Measurements from ENCODE around the gene CASZ1.

Gene CASZ1

DNA sequence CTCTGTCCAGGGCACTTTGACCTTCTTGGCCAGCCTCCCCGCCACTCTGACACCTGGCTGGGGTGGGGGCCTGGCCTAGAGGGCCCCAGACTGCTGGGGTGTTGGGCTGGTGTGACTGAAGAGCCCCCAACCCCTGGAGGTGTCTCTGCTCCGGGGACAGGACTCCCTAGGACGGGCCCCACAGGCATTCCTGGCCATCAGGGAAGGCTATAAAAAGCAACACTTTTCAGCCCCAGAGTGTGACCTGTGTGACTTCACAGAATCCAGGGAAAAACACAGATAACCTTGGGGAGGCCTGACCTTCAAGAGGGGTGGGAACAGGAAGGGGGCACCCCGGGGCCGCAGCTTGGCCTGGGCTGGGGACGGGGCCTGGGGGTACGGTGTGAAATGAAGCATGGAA lies 24.0 kb upstream of the CASZ1 start:
- DNase-seq = no peak

DNA sequence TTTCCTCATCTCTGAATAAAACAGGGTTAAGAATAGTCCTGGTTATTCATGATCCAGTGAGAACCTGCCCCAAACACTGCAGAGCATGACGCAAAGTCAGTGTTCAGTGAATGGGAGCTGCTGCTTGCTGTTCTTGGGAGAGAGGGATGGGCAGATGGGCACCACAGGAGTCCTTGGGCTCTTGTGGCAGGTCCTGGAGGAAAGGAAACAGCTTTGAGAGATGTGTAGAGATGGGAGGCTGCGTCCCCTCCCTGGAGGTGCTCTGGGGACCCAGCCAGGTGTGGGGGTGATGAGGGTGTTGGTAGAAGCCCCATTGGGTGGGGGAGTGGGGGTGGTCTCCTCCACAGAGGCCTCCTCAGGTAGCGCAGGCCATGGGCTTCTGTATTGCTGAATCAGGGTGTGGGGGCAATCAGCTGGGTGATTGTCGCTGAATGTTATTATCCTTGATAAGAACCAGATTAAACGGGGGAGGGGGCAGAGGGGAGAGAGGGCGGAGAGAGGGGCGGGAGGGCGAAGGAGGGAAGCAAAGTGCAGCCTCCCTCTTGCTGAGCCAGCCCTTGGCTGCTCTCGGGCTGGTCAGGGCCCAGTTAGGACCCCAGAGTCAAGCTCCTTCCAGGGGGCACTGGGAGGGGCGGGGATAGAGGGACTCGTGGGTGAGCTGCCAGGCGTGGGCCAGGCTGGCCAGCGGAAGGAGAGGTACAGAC lies 22.9 kb upstream of the CASZ1 start:
- no peak for DNase-seq

- no peak for DNase-seq
These were observed 22.1 kb upstream of the CASZ1 start for GRCh38 chr1:10818262-10819197.

DNA sequence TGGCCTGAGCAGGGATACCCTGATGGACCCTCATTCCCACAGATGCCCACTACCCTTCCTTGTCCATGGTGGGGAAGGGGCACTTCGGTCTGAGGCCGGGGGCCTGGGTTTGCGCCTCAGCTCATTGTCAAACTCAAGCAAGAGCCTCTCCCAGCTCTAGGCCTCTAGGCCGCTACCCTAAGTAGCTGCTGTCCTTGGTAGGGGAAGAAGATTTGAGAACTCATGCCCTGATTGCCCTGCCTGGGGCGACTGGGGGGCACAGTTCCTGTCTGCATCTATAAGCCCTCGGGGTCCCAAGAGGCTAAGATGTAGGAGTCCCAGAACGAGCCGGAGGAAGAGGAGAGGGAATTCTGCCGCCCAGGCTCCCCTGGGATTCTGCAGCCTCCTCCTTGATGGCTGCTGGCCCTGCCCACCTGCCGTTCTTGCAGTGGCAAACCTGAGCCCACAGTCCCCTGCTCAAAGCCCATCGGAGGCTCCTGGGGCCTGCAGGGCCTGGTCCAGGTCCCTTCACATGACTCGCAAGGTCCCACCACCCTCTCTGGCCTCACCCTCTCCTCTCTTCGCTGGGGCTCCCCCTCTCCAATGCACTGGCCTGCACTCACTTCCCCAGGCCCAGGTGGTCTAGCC lies 20.4 kb upstream of the CASZ1 start:
- DNase-seq = no peak

- no peak for DNase-seq
These were observed 19.8 kb upstream of the CASZ1 start for GRCh38 chr1:10816233-10816632.

DNA sequence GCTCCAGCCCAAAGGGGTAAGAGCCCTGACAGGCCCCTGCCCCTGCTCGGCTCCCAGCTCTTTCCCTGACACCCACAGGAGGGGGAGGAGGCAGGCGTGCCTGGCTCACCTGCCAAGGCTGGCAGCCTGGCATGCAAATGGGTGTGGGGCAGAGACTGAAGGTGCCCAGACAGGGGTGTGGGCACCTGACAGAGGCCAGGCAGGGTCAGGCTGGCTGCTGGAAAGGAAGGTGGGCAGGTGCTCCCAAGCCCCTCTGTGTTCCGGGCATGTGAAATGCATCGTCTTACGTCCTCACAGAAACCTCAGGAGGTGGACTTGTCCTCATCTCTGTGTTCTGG lies 19.4 kb upstream of the CASZ1 start:
- no peak for DNase-seq

- DNase-seq = no peak
These were observed 18.8 kb upstream of the CASZ1 start for GRCh38 chr1:10814976-10815857.

DNA sequence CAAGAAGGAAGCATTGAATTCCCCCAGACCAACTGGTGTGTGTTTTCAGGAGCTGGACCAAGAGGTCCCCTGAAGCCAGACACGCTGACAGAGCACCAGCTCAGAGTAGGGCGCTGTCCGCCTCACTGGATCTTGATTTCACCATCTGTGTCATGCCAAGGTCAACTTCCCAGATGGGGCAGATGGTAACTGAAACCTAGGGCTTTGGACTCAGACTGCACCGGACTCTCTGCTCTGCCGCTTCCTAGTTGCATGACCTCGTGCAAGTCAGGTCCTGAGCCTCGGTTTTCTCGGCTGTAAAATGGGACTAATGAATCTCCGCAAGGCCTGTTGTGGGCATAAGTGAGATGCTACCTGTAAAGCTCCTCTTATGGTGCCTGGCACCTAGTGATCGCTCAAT lies 17.9 kb upstream of the CASZ1 start:
- DNase-seq = no peak

DNA sequence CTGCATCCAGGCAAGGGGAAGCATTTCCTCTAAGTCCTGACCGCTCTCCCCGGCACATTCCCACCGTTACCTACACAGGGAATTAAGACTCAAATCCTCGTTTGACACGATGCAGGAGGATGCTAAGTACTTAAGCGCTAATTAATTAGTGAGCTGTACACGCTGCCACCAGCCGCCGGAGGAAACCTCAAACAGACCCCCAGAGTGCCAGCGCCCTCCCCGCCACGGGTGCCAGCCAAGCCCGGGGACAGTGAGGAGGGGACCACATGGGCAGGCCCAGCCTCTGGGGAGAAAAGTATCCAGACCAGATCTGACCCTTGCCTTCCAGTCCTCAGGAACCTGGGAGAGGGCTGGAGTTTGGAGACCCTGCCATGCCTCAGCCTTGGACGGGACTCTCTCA lies 17.4 kb upstream of the CASZ1 start:
- DNase-seq = no peak

DNA sequence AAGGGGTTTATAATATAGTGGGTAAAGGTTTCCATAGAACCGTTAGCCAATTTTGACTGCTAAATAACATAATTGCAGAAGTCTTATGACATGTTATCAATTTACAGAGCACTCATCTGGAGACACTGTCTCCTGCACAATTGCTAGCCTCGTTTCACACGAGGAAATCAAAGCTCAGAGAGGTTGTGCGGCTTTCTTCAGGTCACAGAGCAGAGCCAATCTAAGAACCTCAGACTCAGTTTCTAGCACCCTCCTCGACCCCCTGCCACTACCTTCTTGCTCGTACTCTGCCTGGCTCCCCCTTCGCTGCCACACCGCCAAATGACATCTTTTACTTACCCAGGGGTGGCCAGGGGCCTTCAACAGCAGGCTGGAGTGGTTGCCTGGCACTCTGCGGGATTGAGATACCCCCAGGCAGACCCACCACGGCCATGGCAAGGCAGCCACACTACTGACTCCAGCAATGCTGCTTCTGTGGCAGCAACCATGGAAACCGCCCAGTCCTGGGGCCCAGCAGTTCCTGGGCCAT lies 16.0 kb upstream of the CASZ1 start:
- no peak for DNase-seq

DNA sequence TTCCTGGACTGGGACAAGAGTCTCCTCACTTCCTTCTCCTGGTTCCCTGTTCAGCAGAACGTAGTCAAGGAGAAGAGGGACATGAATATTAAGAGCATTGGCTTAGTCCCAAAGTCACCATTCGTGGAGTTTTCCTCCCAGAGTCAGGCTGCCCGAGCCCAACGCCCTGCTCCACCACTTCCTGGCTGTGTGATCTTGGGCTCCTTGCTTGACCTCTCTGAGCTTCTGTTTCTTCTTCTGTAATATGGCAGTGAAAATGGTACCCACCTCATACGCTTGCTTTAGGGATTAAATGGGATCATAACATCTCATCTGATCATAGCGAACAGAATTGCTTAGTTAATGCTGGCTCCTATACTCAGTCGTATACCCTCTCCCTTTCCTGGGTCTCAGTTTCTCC lies 12.0 kb upstream of the CASZ1 start:
- DNase-seq = no peak

DNA sequence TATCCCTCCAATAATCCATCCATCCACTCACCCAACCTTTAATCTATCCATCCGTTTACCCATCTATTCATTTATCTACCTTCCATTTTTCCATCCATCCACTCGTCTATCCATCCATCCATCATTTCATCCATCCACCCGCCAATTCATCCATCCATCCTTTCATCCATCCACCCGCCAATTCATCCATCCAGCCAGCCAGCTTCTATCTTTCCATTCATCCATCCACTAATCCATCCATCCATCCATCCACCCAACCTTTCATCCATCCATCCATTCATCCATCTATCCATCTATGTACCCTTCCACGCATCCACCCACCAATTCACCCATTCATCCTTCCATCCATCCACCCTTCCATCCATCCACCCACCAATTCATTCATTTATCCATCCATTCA lies 10.5 kb upstream of the CASZ1 start:
- DNase-seq = no peak

DNA sequence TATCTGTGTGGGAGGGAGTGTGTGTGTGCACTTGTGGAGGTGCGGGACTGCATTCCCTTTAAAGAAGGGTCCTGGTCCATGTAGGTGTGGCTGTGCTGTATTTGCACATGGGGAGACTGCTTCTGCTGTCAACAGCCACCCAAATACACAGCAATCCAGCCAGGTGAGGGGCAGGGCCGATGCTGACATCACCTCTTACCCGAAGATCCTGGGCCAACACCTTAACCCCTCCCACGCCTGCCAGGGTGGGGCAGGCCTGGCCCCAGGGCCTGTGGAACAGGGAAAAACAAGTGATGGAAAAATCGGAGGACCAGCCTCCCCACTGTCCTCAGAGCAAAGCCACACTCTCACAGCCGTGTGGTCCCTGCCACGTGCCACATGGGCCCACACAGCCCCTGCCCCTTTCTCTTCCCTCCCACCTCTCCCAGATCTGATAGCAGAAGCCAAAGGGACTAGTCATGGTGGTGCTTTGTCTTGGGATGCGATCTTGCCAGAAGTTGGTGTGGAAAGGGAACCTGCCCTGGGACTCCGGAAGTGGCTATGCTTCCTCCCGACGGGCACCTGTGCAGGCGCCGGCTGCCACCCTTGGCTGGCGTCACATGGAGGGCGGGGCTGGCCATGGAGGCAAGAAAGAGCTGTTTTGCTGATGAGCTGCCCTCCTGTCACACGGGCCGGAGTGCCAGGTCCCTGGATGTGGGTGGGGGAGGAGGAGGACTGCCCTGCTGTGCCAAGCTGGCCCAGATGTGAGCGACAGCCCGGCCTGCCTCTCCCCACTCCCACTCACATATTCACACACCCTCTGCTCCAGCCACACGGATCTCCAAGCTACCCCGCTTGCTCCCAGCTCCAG lies 7.8 kb upstream of the CASZ1 start:
- DNase-seq = no peak

DNA sequence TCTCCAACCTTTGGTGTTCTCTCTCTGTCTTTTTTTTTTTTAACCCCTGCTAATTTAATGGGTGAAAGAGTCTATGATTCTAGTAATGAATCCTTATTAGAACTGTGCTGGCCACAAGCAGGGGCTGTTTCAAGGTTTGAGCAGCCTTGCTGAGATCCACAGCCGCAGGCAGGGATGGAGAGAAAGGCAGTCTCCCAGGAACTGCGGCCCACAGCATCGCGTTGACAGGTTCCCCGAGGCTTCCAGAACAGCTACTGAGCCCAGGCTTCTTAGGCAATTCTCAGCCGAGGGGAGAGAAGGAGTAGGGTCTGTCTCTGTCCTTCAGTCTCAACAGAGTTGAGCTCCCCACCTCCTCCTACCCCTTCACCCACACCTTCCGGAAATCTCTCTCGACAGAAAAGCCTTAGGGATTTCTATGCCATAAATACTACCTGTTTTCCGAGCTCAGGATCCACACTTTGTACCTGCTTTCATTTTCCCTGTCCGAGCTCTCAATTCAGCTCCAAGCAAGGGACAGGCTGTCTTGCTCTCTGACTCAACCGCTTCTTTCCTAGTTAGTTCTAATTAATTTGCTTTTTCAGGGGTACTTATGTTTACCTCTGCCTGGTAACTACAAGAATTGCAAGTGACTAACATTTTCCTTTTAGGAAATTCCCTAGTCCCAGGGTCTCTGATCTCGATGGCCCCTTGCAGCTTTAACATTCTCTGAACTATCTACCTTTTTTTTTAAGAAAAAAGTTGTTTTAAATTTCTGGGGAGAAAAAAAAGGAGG lies 6.7 kb upstream of the CASZ1 start:
- DNase-seq = no peak

DNA sequence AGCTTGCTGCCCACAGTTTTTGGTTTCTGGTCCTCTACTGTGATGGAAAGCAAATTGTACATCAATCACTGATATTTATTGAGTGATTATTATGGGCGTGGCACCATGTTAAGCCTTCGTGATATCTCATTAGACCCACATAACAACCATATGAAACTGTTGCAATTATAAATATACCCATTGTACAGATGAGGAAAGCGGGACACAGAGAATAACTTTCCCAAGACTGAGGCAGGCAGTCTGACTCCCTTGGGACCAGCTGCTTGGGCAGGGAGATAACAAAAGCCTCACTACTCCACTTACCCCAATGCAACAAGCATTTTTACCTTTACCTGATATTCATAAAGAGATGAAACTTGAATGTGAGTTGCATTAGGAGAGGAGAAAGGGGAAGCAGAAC lies 4.3 kb upstream of the CASZ1 start:
- no peak for DNase-seq

DNA sequence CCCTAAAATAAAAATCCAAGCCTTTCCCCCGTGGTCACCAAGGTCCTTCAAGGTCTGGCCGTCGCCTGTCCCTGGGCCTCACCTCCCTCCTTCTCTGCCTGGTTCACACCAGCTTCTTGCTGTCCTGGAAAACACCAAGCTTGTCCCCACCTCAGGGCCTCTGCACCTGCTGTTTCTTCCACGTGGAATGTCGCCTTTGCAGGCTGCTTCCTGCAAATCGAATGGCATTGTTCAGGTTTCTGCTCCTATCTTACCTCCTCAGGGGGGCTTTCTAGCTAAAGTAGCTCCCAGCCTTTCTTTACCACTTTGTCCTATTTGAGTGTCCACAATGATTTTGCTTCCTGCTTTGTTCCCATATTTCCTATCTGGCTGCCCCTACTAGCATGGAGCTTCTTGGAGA lies 3.3 kb upstream of the CASZ1 start:
- no peak for DNase-seq

DNA sequence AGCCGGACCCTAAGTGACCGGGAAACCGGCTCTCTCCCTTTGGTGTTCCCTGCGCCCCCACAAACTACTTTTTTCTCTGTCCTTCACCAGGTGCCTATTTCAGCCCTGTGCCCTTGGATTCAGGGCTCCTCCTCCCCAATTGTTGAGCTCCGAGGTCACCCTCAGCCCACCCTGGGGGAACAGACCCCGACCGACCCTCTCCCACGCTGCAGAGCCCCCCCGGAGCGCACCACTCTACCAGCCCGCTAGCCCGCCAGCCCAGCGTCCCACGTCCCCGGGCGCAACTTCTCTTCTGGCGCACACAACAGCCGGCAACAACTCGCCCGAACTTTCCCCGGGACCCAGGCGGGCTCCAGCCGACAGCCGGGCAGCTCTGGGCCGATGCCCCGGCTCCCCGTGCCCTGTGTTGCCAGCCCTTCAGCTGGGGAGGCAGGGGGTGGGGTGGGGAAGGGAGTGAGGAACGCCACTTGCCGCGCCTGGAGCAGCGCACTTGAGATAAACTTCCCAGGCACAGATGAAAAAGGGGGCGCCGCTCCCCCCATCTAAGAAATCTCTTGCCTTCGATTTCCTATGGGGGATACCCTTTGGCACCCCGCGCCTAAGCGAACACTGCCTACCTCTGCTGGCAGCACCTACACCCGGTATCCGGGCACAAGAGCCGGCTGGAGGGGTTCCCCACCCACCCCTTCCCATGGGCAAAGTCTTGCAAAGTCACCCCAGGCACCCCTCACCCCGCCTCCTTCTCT lies 997 bp downstream of the CASZ1 start:
- no peak for DNase-seq

- DNase-seq = no peak
These were observed 1.6 kb downstream of the CASZ1 start for GRCh38 chr1:10794724-10795275.

GRCh38 chr1:10793129-10793651 lies 3.3 kb downstream of the CASZ1 start:
- no peak for DNase-seq

Data from activated CD4-positive, alpha-beta T cell treated with anti-CD3 and anti-CD28 coated beads, Interleukin-2, Interleukin-6, amounts not matched to agents 100 ng/mL and 50 ng/mL, durations not matched to agents 16 hours and 8 hours (primary cell).